HG03432 (cell line): ENCODE data around the gene LDB2.
"Not testable (repeated sequence)": the region's sequence is repeated elsewhere in the genome, so short reads cannot be mapped to it uniquely, and the experiment has no call there.

Experiments
- ATAC-seq: cut with Tn5 transposase; IDR thresholded peaks from one replicate; pipeline ENCODE4 v1.9.1; 2021; ENCODE audit warnings: mild to moderate bottlenecking, moderate library complexity; ENCODE audit not compliant: unreplicated experiment

Gene LDB2

DNA sequence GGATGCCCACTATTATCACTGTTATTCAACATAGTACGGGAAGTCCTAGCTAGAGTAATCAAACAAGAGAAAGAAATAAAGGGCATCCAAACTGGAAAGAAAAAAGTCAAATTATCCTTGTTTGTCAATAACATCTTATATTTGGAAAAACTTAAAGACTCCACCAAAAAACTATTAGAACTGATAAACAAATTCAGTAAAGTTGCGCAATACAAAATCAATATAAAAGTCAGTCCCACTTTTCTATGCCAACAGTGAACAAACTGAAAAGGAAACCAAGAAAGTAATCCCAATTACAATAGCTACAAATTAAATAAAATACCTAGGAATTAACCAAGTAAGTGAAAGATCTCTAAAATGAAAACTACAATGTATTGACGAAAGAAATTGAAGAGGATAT lies 321.3 kb downstream of the LDB2 start:
- ATAC-seq: no peak

DNA sequence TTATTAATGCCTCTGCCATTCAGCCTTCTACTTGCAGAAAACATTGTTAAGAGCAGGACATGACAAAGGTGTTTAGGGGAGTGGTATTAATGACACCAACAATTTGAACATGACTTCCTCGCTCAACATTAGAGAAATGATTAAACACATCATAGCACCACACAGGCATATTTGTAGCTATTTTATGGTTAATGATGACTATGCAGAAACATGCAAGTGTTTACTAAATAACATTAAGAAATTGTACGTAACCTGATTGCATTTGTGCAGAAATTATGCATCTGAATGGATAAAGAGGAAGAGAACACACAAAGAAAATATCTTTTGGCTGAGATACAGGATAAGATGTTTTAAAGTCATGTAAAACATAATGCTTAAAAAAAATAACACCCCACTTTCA lies 323.5 kb downstream of the LDB2 start:
- no peak for ATAC-seq

DNA sequence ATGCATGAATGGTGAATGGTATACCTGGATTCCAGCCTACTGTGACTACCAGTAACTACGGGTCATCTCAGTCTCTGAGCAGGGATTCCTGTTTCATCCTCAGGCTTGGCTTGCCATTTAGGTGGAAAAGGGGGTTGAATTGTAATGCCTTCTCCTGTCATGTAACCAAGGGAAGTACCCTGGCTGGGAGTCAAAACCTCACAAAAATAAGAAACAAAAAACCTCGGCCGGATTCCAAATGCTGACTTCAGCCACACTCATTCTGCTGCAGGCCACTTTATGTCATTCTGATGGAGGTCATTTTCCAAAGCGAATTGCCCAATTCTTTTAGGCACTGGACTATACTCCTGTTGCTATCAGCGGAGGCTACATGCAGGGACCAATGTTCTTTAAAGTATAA lies 324.7 kb downstream of the LDB2 start:
- no peak for ATAC-seq

- no peak for ATAC-seq
These were observed 325.2 kb downstream of the LDB2 start for GRCh38 chr4:16573206-16573605.

- no peak for ATAC-seq
These were observed 325.8 kb downstream of the LDB2 start for GRCh38 chr4:16572631-16573030.

DNA sequence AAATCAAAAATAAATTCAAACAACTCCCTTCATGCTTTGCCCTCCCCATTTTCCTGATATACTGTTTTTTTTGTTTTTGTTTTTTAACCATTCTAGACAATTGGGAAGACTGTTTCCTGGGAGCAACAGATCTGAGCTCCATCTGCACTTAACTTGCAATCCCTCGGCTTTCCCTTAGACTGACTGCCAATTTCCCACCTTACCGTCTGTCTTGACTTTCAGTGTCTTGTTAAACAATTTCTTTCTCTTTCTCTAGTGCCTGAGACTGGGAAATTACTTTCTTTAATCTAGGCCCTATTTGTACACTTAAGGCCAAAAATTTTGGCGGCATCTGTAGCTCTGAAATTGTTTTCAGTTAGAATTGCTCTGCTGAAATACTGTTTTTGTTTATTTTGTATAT lies 326.3 kb downstream of the LDB2 start:
- ATAC-seq: no peak

GRCh38 chr4:16569790-16570189 lies 328.7 kb downstream of the LDB2 start:
- no peak for ATAC-seq

DNA sequence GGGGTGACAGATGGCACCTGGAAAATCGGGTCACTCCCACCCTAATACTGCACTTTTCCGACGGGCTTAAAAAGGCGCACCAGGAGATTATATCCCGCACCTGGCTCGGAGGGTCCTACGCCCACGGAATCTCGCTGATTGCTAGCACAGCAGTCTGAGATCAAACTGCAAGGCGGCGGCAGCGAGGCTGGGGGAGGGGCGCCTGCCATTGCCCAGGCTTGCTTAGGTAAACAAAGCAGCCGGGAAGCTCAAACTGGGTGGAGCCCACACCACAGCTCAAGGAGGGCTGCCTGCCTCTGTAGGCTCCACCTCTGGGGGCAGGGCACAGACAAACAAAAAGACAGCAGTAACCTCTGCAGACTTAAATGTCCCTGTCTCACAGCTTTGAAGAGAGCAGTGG lies 341.1 kb downstream of the LDB2 start:
- ATAC-seq: not testable (repeated sequence)

DNA sequence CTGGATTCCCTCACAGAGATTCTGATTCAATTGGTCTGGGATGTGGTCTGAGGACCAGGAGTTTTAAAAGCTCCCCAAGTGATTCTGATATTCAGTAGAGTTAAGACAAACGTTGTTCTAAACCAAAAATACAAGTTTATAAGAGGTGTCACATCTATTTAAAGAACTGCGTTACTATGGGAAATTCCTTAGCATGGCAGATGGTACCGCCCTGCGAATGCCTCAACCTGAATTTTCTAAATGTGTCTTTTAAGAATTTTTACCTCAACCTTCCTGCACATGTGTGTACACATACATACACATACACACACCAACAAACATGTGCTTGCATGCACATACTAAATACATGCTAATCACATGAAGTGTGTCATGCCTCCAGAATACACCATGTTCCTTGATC lies 343.3 kb downstream of the LDB2 start:
- ATAC-seq: no peak

DNA sequence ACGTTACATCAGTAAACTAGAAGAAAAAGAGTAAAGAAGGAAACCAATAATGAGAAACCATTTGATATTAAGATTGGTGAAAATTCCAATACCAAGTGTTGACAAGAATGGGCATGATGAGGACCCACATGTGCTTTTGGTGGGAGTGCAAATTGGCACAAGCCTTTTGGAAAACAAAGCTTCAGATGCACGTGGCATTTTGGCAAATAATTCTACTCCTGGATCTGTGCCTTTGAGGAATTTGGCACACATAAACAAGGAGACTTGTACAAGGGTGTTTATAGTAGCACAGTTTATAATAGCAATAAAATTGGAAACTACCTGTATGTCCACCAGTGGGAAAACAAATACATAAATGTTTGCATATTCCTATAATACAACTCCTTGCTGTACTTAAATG lies 347.9 kb downstream of the LDB2 start:
- no peak for ATAC-seq

DNA sequence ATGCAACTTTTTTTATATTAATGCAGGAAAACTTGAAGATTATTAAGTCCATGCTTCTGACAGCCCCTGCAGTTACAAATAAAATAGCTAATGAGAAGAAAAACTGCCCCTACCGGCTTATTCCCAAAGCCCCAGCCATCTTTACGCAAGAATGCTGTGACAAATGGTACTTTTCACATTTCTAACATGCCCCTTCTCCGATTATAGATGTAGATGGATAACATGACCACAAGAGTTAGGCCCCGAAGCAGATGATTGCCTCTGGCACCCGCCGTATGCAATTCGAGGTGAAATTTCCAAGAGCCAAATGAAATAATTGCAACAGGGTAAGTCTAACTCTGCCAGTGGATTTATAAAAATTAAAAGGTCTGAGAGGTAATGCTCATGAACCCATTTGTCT lies 352.8 kb downstream of the LDB2 start:
- ATAC-seq: no peak

- no peak for ATAC-seq
These were observed 353.6 kb downstream of the LDB2 start for GRCh38 chr4:16544869-16545268.

GRCh38 chr4:16544251-16544721 lies 354.2 kb downstream of the LDB2 start:
- ATAC-seq: no peak

DNA sequence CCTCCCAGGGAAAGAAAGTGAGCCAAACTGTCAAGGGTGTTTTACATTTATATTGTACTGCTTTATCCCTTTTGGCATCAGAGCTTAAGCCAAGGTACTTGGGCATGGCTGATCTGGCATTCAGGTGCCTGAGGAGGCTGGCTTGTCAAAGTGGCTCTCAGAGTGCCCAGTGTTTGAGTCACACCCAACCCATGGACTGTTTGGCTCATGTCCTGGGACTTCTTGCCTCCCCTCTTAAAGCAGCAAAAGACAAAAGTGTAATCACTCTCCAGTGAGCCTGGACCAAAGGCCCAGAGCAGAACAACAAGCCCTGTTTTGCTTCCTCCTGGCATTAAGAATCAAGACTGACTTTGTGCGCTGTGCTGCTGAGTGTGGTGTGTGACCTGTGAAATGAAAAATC lies 360.5 kb downstream of the LDB2 start:
- no peak for ATAC-seq

GRCh38 chr4:16532240-16532970 lies 366.0 kb downstream of the LDB2 start:
- ATAC-seq: no peak

GRCh38 chr4:16530688-16531635 lies 367.5 kb downstream of the LDB2 start:
- ATAC-seq: no peak

- ATAC-seq: no peak
These were observed 373.4 kb downstream of the LDB2 start for GRCh38 chr4:16524911-16525554.

DNA sequence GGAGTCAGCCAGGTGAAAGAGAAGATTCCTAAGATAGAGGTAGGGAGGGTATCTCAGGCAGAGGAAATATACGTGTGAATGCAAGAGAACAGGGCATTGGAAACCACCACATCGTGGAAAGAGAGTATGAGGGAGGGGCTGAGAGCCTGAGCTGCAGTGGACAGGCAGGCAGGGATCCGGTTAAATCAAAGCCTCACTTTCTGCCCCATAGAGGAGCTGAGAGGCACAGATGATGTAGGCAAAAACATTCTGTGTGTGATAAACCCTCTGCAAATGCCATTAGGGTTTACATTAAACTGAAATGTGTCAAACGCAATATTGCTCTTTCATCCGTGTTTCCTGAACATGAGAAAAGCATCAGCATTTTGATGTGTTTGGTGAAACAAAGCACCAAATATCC lies 374.0 kb downstream of the LDB2 start:
- no peak for ATAC-seq

GRCh38 chr4:16523526-16523925 lies 374.9 kb downstream of the LDB2 start:
- ATAC-seq: not testable (repeated sequence)

DNA sequence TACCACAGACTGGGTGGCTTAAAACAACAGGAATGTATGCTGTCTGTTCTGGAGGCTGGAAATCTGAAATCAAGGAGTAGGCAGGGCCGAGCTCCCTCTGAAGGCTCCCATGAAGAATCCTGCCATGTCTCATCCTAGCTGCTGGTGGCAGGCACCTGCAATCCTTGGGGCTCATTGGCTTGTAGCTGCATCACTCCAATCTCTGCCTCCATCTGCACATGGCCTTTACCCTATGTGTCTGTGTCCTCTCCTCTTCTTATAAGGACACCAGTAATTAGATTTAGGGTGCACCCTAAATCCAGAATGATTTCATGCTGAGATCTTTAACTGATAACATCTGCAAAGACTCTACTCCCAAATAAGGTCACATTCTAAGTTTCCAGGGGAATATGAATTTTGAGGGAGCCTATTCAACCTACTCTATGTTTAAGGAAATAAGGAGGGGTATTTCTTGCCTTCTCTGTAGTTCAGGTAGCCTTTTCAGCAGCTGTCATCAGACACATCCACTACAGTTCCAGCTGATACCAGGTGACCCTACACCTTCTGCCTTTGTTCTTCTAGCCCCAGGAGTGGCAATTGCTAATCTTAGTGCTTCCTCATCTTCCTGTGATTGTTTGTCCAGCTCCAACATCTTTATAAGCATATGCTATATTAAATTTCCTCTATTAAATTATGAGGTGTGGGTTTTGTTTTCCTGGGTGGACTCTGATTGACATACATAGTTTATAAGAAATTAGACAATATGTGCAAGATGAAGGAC lies 377.1 kb downstream of the LDB2 start:
- ATAC-seq: no peak
